T-helper 2 cell treated with Interferon-gamma antibody and Interleukin-4, amounts not matched to agents 100 ng/mL and 5 ng/mL, for 36 hours (primary cell): Measurements from ENCODE around the gene TEAD1. TPM values are rescaled to one million over a fixed set of nuclear protein-coding genes. Genes with fewer than 3 reads are reported as not detected.

ENCODE experiments used
- intact Hi-C: fragments of 100-400 bp; cut with micrococcal nuclease; formaldehyde crosslinking; loops from one replicate; pipeline ENCODE4 v1.15.1; 2023
- total RNA-seq: library from RNA; stranded (reverse); gene quantifications from 2 replicates; pipeline ENCODE4 v1.2.3, GENCODE V29; 2022

Gene TEAD1
- total RNA-seq, 1 donor from 2014 or later, result 0.18 TPM

DNA sequence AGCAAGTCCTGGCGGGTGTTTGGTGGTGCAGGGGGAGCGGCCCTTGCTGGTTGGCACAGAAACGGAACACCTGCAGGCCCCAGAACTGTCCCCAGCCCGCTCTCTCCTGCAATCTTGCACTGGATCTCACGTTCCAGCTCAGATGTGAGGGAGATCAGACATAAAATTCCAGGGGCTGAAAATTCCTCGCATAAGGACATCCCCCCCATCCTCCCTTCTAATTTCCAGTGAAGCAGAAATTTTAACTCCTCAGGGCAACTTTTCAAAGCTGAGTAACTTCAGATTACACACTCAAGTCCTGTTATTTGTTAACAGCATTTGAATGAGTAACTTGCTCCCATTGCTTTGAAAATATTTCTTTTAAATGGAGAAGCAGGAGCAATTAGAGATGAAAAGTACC is 294.6 kb downstream of the TEAD1 start:
- intact Hi-C loops, result no loop called here

DNA sequence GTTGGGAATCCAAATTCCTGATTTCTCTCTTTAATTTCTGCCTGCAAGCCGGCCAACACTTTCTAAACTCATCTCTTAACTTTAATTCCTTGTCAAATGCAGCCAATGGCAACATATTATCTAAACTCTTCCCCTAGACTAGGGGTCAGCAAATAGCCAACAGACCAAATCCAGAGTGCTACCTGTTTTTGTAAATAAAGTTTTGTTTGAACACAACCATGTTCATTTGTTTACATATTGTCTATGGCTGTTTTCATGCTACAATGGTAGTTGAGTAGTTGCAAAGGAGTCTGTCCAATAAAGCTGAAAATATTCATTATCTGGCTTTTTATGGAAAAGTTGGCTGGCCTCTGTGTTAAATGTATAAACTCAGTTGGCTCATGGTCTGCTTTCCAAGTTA is 297.7 kb downstream of the TEAD1 start:
- intact Hi-C loops, result no loop called here

DNA sequence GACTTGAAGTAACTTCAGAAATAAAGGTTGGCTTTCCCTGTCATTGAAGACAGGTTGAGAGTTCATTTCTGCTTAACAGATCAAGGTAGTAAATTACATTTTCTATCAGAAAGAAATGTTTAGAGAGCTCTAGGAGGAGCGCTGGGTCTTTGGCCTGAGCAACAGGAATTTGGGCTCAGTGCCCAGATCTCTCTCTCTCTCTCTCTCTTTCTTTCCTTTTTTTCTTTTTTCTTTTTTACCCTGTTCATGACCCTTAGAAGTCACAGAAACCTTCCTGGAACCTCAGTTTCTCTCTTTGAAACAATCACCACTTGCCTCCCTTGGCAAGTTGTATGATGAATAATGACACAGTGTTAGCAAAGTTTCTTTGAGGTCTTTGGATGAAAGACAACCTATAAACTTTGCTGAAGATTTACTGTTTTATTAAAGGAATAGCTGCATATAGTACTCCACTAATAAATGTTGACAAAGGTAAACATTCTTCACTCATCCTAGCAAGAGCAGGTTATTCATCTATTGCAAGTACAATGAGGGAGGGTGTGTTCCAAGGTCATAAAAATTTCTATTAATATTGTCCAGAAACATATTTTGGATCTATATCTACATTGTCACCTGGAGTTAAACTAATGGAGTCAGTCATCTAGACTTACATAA is 299.4 kb downstream of the TEAD1 start:
- intact Hi-C loops, result no loop called here

DNA sequence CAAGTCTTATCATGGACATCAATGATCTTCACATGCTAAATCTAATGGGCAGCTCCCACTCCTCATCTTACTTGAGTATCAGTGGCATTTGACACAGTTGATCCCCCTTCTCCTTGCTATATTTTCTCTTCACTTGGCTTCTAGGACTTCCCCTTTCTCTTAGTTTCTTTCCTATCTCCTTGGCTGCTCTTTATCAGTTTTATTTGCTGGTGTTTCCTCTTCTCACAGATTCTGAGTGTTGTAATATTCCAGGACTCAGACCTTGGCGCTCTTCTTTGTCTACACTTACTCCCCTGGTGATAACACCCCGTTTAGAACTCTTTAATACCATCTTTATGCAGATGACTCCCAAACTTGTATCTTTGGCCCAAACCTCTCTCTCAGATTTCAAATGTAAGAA is 301.0 kb downstream of the TEAD1 start:
- intact Hi-C loops, result no loop called here

DNA sequence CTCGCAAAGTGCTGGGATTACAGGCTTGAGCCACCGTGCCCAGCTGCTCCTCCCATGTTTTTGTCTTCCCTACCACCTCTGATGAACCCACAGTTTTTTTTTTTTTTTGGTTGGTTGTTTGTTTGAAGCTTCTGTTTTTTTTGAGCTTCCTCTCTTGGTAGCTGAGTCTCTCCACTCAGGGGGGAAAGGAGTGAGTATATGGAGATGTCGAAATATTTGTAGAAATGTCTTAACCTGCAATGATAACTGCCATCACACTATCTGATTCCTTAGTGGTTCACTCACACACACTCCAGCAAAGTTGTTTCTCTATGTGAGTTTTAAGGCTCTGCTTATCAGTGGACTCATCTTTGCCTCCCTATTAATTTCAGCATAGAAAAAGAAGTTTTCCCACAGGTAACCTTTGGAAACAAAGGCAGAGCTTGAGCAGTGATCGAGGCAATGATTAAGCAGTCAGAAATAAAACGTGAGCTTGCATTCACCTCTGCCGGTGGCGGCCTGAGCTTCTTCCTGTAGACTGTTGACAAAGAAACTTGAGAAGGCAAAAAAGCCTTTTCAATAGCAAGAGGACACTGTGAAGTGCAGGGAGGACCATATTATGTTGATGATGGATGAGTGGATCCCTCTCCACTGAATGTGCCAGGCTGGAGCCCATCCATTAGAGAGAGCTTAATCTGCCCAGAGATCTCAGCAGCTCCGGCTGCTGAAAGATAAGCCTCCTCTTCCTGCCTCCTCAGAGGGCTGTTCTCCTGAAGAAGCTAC is 305.9 kb downstream of the TEAD1 start:
- intact Hi-C loops, result no loop called here

DNA sequence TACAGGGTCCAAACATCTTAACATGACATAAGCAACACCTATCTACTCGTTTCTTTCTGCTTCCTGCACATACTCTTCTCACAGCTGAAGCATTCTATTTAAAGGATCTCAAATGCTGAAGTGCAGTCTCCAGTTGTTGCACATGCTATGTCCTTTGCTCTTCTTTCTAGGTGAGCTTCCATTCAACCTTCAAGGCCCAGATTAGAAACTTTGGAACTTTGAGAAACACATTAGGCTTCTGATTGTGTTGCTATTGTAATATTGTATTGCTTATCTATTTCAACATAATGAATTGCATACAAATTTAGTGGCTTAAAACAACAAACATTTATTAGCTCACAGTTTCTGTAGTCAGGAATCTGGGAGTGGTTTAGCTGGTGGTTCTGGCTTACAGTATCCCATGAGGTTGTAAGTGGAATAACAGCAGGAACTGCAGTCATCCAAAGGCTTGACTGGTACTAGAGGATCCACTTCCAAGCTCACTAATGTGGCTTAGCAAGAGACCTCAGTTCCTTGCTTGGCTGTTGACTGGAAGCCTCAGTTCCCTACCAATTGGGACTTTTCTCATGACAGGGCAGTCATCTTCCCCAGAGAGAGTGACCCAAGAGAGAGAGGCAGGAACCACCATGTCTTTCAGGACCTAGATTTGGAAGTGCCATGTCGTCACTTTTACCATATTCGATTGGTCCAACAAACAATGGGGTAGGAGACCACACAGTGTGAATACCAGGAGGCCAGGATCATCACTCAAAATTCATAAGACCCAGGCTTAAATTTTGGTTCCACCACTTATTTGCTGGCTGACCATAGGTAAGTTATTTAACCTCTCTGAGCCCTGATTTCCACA is 307.7 kb downstream of the TEAD1 start:
- intact Hi-C loops, result no loop called here

DNA sequence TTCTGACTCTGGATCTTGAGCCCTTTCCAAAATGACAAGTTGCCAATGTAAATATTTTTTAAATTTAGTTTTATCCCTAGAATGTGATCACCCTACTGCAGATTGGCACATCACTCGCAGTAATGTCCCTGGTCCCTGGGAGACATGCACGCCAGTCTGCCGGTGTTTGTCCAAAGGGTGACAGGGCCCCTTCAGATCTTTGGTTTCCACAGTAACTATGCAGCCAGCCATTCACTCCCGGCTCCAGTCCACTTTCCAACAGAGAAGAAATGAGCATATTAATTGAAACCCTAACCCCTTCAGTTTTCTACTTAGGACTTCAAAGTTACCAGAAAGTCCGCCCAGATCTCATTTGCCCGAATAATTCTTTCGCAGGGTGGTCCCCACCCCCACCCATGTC is 309.1 kb downstream of the TEAD1 start:
- intact Hi-C loops, result no loop called here

DNA sequence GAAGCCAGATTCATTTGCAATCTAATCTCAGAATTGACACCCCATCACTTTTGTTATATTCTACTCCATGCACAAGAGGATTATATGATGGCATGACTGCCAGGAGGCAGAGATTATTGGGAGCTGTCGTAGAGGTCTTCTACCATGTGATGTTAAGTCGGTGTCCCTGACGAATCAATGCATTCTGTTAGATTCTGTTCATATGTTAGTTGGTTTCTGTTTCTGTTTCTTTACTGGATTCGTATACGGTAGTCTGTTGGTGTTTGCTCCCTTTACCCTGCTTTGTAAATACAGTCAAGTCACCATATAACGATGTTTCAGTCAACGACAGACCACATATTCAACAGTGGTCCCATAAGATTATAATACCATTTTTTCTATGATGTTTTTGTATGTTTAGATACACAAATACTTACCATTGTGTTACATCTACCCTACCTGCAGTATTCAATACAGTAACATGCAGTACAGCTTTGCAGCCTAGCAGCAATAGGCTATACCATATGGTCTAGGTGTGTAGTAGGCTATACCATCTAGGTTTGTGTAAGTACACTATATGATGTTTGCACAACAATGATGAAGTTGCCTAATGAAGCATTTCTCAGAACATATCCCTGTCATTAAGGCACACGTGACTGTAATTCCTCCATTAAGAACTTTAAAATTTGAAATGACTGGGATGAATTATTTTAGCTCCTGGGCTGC is 312.1 kb downstream of the TEAD1 start:
- intact Hi-C loops, result no loop called here

DNA sequence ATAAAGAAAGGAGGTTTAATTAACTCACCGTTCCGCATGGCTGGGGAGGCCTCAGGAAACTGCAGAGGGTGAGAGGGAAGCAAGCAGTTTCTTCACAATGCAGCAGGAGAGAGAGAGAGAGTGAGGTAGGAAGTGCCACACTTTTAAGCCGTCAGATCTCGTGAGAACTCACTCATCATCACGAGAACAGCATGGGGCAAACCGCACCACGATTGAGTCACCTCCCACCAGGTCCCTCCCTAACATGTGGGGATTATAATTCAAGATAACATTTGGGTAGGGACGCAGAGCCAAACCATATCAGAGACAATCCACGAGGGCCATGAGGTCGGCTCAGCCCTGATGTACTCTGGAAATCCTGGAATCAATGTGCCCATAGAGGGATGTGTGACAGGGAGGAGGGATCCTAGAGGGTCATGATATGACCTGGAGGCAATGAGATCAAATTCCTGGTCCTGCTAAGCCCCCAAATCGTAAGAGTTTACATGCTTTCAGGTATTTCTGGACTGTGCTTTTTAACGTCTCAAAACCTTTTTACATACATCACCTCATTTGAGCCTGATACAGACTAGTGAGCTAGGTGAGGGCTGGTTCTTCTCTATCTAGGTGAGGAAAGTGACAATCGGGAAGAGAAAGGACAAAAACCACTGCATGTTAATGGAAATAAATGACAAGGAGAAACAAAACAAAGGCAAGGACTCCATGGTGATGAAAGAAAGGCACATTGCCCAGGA is 315.4 kb downstream of the TEAD1 start:
- intact Hi-C loops, result no loop called here

DNA sequence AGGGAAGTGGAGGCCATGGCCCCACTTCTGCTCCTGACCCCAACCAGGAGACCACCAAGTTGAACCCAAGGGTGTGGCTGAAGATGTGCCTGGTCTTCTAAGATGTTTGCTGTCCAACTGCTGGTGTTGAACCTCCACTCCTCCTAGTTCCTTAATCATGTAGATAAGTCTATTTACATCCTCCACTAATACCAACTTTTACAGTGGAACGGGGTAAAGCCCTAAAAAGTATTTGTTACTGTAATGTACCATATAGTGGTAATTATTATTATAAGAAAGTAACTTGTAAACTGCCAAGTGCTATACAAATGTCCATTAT is 315.9 kb downstream of the TEAD1 start:
- intact Hi-C loops, result no loop called here

DNA sequence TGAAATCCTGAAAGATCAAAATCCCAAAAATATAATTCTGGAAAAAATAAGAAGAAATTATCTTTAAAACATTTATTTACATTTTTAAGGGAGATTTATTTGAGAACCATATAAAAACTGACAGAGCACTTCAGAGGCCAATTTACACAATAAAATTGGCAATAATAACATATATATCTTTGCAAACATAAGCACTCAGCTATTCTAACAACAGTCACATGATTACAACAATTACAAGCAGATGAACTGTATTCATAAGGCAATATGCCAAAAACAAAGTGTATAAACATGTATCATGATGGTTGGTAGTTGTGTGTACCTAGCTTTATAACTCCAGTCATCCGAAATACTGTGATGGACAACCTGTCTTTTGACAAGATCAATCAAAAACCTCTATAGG is 317.2 kb downstream of the TEAD1 start:
- intact Hi-C loops, result no loop called here

DNA sequence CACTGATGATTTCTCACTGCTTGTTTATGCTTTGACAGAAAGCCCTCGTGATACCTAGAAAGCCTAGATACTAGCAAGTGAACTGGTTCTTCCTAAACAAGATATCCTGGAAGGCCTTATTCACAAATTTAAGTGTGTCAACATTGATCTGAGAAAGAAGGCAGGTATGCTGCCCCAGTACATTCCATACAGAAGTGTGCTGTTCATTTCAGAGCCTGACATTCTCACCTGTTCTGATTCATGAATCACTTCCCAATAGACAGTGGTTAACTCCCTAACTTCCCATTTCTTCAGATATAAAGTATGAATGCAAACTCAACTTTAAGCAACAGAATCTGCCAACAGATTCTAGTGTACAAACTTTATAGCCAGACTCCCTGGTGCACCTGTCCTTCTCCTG is 319.4 kb downstream of the TEAD1 start:
- intact Hi-C loops, result no loop called here
